K562 (cell line): ENCODE results near the gene SERINC3.

Source experiments
- ATF3 ChIP-seq, 2 experiments: fragments of 450-650 bp in 1 of 2; sonication (generic) in 1 of 2; formaldehyde crosslinking in 1 of 2; IDR thresholded peaks in 1 of 2; conservative IDR thresholded peaks in 1 of 2; 2 replicates each; pipeline versions ENCODE4 v1.6.1 to v1.8.1; 2016 to 2023; ENCODE audit warnings: mild to moderate bottlenecking in 2 of 2, moderate library complexity in 2 of 2, inconsistent platforms in 1 of 2, missing genetic modification reagents in 1 of 2
- C11orf30 ChIP-seq: fragments of 450-650 bp; IDR thresholded peaks from 2 replicates; pipeline ENCODE4 v1.6.1; 2016; ENCODE audit warnings: low read depth, mild to moderate bottlenecking
- CHD2 ChIP-seq: IDR thresholded peaks from 2 replicates; pipeline ENCODE4 v1.6.1; 2011; ENCODE audit warnings: low read depth, low read length
- CREB3 ChIP-seq: fragments of 450-650 bp; conservative IDR thresholded peaks from 2 replicates; pipeline ENCODE4 v1.6.1; 2016; ENCODE audit warnings: missing genetic modification characterization, low read depth, mild to moderate bottlenecking, missing compliant biosample characterization, moderate library complexity
- KDM5B ChIP-seq: fragments of 200-600 bp; sonication (generic); IDR thresholded peaks from 2 replicates; pipeline ENCODE4 v1.6.1; 2012; ENCODE audit warnings: low read depth, mild to moderate bottlenecking, moderate library complexity, low read length, control low read depth, inconsistent platforms; ENCODE audit not compliant: insufficient replicate concordance
- RAD21 ChIP-seq, 2 experiments: fragments of 250-450 bp in 1 of 2; fragments of 450-650 bp in 1 of 2; sonication (Bioruptor Pico) in 1 of 2; formaldehyde crosslinking in 1 of 2; IDR thresholded peaks in 1 of 2; conservative IDR thresholded peaks in 1 of 2; 2 replicates each; pipeline versions ENCODE4 v1.4.0 to v1.8.0; 2020 to 2022; ENCODE audit warnings: mild to moderate bottlenecking in 2 of 2, moderate library complexity in 1 of 2
- RBBP5 ChIP-seq: fragments of 200-600 bp; sonication (generic); IDR thresholded peaks from 2 replicates; pipeline ENCODE4 v1.6.1; 2012; ENCODE audit warnings: borderline replicate concordance, mild to moderate bottlenecking, low read length, control low read depth, inconsistent platforms; ENCODE audit not compliant: insufficient read depth, poor library complexity, severe bottlenecking
- SAP30 ChIP-seq: fragments of 200-600 bp; sonication (generic); IDR thresholded peaks from 2 replicates; pipeline ENCODE4 v1.6.1; 2012; ENCODE audit warnings: borderline replicate concordance, low read depth, mild to moderate bottlenecking, moderate library complexity, low read length, control low read depth, inconsistent platforms; ENCODE audit not compliant: insufficient read depth, poor library complexity, severe bottlenecking
- ZSCAN29 ChIP-seq: fragments of 450-650 bp; IDR thresholded peaks from 2 replicates; pipeline ENCODE4 v1.6.1; 2017
- TF ChIP-seq, protein P1 (sequence below), 3 experiments: IDR thresholded peaks in 2 of 3; conservative IDR thresholded peaks in 1 of 3; 2 replicates each; pipeline ENCODE4 v1.5.1; 2011 to 2012; ENCODE audit warnings: low read length in 3 of 3, mild to moderate bottlenecking in 3 of 3, control low read depth in 2 of 3, improper control_type of control experiment in 1 of 3, inconsistent platforms in 1 of 3, low read depth in 1 of 3, mixed read lengths in 1 of 3, moderate library complexity in 1 of 3; ENCODE audit not compliant: insufficient read depth in 2 of 3
- TF ChIP-seq, protein P2 (sequence below): sonication (generic); IDR thresholded peaks from 2 replicates; pipeline ENCODE4 v1.6.1; 2016

- TF ChIP-seq RAD21 (CRISPR knock-in tag; conservative IDR thresholded peaks at IDR 0.05 in 1 of 2, IDR thresholded peaks at IDR 0.05 in 1 of 2), result no peak
- no peak for TF ChIP-seq CREB3 (tag)
- TF ChIP-seq, protein P1, sequence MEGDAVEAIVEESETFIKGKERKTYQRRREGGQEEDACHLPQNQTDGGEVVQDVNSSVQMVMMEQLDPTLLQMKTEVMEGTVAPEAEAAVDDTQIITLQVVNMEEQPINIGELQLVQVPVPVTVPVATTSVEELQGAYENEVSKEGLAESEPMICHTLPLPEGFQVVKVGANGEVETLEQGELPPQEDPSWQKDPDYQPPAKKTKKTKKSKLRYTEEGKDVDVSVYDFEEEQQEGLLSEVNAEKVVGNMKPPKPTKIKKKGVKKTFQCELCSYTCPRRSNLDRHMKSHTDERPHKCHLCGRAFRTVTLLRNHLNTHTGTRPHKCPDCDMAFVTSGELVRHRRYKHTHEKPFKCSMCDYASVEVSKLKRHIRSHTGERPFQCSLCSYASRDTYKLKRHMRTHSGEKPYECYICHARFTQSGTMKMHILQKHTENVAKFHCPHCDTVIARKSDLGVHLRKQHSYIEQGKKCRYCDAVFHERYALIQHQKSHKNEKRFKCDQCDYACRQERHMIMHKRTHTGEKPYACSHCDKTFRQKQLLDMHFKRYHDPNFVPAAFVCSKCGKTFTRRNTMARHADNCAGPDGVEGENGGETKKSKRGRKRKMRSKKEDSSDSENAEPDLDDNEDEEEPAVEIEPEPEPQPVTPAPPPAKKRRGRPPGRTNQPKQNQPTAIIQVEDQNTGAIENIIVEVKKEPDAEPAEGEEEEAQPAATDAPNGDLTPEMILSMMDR (IDR thresholded peaks at IDR 0.05 in 2 of 3, conservative IDR thresholded peaks at IDR 0.05 in 1 of 3; ENCODE audit: insufficient read depth in 2 of 3, low read depth in 1 of 3, low read length in 3 of 3), result no peak
- TF ChIP-seq RBBP5, result no peak
- no peak for TF ChIP-seq ZSCAN29
- no peak for TF ChIP-seq CHD2
- no peak for TF ChIP-seq C11orf30
- TF ChIP-seq, protein P2, sequence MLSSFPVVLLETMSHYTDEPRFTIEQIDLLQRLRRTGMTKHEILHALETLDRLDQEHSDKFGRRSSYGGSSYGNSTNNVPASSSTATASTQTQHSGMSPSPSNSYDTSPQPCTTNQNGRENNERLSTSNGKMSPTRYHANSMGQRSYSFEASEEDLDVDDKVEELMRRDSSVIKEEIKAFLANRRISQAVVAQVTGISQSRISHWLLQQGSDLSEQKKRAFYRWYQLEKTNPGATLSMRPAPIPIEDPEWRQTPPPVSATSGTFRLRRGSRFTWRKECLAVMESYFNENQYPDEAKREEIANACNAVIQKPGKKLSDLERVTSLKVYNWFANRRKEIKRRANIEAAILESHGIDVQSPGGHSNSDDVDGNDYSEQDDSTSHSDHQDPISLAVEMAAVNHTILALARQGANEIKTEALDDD, result peak; percentile 7; the same call in 1 of the 2 replicates
- no peak for TF ChIP-seq KDM5B
- no peak for TF ChIP-seq SAP30
- no peak for TF ChIP-seq ATF3 (IDR thresholded peaks at IDR 0.05)
- TF ChIP-seq ATF3 (CRISPR knock-in tag; conservative IDR thresholded peaks at IDR 0.05), result no peak
Observed at GRCh38 chr20:44495802-44496481, 25.9 kb downstream of the SERINC3 start.
